ACC112 (cell line): Measurements from ENCODE around the gene OSBPL2.
A peak's percentile ranks its signal among the peaks of the same experiment; 100 is the strongest.

ENCODE experiments used
- H2AFZ ChIP-seq: fragments of 200-600 bp; sonication (generic); one replicate; pipeline ENCODE4 v1.6.0; 2017; ENCODE audit warnings: antibody characterized with exemption, low read length; ENCODE audit not compliant: unreplicated experiment
- H3K27ac ChIP-seq: fragments of 200-600 bp; sonication (generic); 2 replicates; pipeline ENCODE4 v1.5.1; 2014; ENCODE audit warnings: low read depth, mild to moderate bottlenecking, antibody characterized with exemption, low read length, moderate library complexity
- H3K27me3 ChIP-seq: fragments of 200-600 bp; sonication (generic); 2 replicates; pipeline ENCODE4 v1.6.1; 2014; ENCODE audit warnings: mild to moderate bottlenecking, antibody characterized with exemption, low read length, moderate library complexity, mixed read lengths; ENCODE audit not compliant: insufficient read depth
- H3K36me3 ChIP-seq: fragments of 200-600 bp; sonication (generic); 2 replicates; pipeline ENCODE4 v1.6.1; 2016; ENCODE audit warnings: mild to moderate bottlenecking, antibody characterized with exemption, low read length, moderate library complexity, mixed read lengths; ENCODE audit not compliant: insufficient read depth
- H3K4me1 ChIP-seq: fragments of 200-600 bp; sonication (generic); one replicate; pipeline ENCODE4 v1.6.1; 2016; ENCODE audit warnings: low read length, mixed read lengths; ENCODE audit not compliant: insufficient read depth, unreplicated experiment, control insufficient read depth
- H3K4me3 ChIP-seq: fragments of 200-600 bp; sonication (generic); 2 replicates; pipeline ENCODE4 v1.5.1; 2014; ENCODE audit warnings: mild to moderate bottlenecking, low read depth, low read length
- H3K79me2 ChIP-seq: fragments of 200-600 bp; sonication (generic); one replicate; pipeline ENCODE4 v1.6.0; 2016; ENCODE audit warnings: low read length; ENCODE audit not compliant: control insufficient read depth, unreplicated experiment, insufficient read depth

OSBPL2 gene

GRCh38 chr20:62237801-62238568 is at the start of gene OSBPL2:
Gene OSBPL2 (plus strand): TSS chr20:62238521. CDS start chr20:62256185, 17,664 bp downstream.
- peak within 1 kb of the TSS; percentile 34 for H2AFZ ChIP-seq
- no peaks in the 10 kb centered on the region for H3K36me3 ChIP-seq
- no peak within 1 kb of the TSS for H3K27ac ChIP-seq
- peaks cover 4% of the 10 kb centered on the region for H3K4me1 ChIP-seq
- H3K79me2 ChIP-seq, result peaks cover 24% of the 10 kb centered on the region
- H3K4me3 ChIP-seq, result peak within 1 kb of the TSS; percentile 87
- H3K27me3 ChIP-seq, result no peaks in the 10 kb centered on the region

- Histone ChIP-seq H3K79me2 (peaks cover 56% of the 10 kb centered on the region), H3K36me3 (no peaks in the 10 kb centered on the region; the same call in 1 of the 2 replicates), H3K27ac (no peak overlapping the region), H3K27me3 (no peaks in the 10 kb centered on the region), H2AFZ (no peak overlapping the region), H3K4me1 (peaks cover 10% of the 10 kb centered on the region), H3K4me3 (no peak overlapping the region)
Observed at GRCh38 chr20:62190639-62191411, 47.5 kb upstream of the OSBPL2 start.

- Histone ChIP-seq H3K36me3 (no peaks in the 10 kb centered on the region; the same call in 1 of the 2 replicates), H3K27ac (no peak overlapping the region), H3K4me3 (no peak overlapping the region), H3K79me2 (peaks cover 46% of the 10 kb centered on the region), H3K4me1 (peaks cover 7% of the 10 kb centered on the region), H3K27me3 (no peaks in the 10 kb centered on the region), H2AFZ (no peak overlapping the region)
Observed at GRCh38 chr20:62191781-62192559, 46.4 kb upstream of the OSBPL2 start.

GRCh38 chr20:62192635-62193034 is 45.7 kb upstream of the OSBPL2 start:
- no peak overlapping the region for H3K4me3 ChIP-seq
- H3K27ac ChIP-seq, result no peak overlapping the region
- no peaks in the 10 kb centered on the region; the same call in 1 of the 2 replicates for H3K36me3 ChIP-seq
- H3K79me2 ChIP-seq, result peaks cover 40% of the 10 kb centered on the region
- peaks cover under 1% of the 10 kb centered on the region for H3K4me1 ChIP-seq
- no peaks in the 10 kb centered on the region for H3K27me3 ChIP-seq
- no peak overlapping the region for H2AFZ ChIP-seq

GRCh38 chr20:62193079-62194025 is 45.0 kb upstream of the OSBPL2 start:
- H3K79me2 ChIP-seq, result peaks cover 34% of the 10 kb centered on the region
- no peaks in the 10 kb centered on the region for H3K4me1 ChIP-seq

GRCh38 chr20:62195075-62195405 is 43.3 kb upstream of the OSBPL2 start:
- Histone ChIP-seq H3K4me3 (no peak overlapping the region), H3K4me1 (no peaks in the 10 kb centered on the region), H3K79me2 (peaks cover 22% of the 10 kb centered on the region), H3K27ac (no peak overlapping the region), H3K27me3 (no peaks in the 10 kb centered on the region), H2AFZ (no peak overlapping the region), H3K36me3 (peaks cover 9% of the 10 kb centered on the region; the same call in 1 of the 2 replicates)

More at GRCh38 chr20:62193079-62194025, 45.0 kb upstream of the OSBPL2 start:
- Histone ChIP-seq H3K4me3 (no peak overlapping the region), H3K27me3 (no peaks in the 10 kb centered on the region), H3K27ac (no peak overlapping the region), H2AFZ (no peak overlapping the region), H3K36me3 (peaks cover 5% of the 10 kb centered on the region; the same call in 1 of the 2 replicates)

- H2AFZ ChIP-seq, result no peak overlapping the region
- H3K27ac ChIP-seq, result no peak overlapping the region
- H3K27me3 ChIP-seq, result no peaks in the 10 kb centered on the region
- no peak overlapping the region for H3K4me3 ChIP-seq
- peaks cover 15% of the 10 kb centered on the region; the same call in 1 of the 2 replicates for H3K36me3 ChIP-seq
- H3K4me1 ChIP-seq, result no peaks in the 10 kb centered on the region
- peaks cover 17% of the 10 kb centered on the region for H3K79me2 ChIP-seq
Observed at GRCh38 chr20:62195736-62196135, 42.6 kb upstream of the OSBPL2 start.

- Histone ChIP-seq H3K4me1 (no peaks in the 10 kb centered on the region), H2AFZ (no peak overlapping the region), H3K27me3 (no peaks in the 10 kb centered on the region), H3K4me3 (no peak overlapping the region), H3K27ac (no peak overlapping the region), H3K36me3 (peaks cover 19% of the 10 kb centered on the region; the same call in 1 of the 2 replicates), H3K79me2 (peaks cover 13% of the 10 kb centered on the region)
Observed at GRCh38 chr20:62196286-62196685, 42.0 kb upstream of the OSBPL2 start.

GRCh38 chr20:62197311-62197710 is 41.0 kb upstream of the OSBPL2 start:
- no peak overlapping the region for H3K27ac ChIP-seq
- H3K4me1 ChIP-seq, result peaks cover 7% of the 10 kb centered on the region

More at GRCh38 chr20:62197311-62197710, 41.0 kb upstream of the OSBPL2 start:
- Histone ChIP-seq H3K27me3 (no peaks in the 10 kb centered on the region), H3K79me2 (peaks cover 3% of the 10 kb centered on the region), H2AFZ (no peak overlapping the region), H3K4me3 (no peak overlapping the region), H3K36me3 (peaks cover 19% of the 10 kb centered on the region; the same call in 1 of the 2 replicates)
